H9 (cell line): ENCODE measurements around the gene HIPK2. TPM values are rescaled to one million over a fixed set of nuclear protein-coding genes. Genes with fewer than 3 reads are reported as not detected.

Source experiments
- DNase-seq: peaks from one replicate; pipeline ENCODE4 v3.0.0-alpha.2; 2017
- H2AFZ ChIP-seq: one replicate; pipeline ENCODE4 v1.6.1; 2013; ENCODE audit warnings: mild to moderate bottlenecking, low read length, control low read depth, moderate library complexity
- H2AK5ac ChIP-seq: 2 replicates; pipeline ENCODE4 v1.6.1; 2013; ENCODE audit warnings: low read length, control low read depth, mixed read lengths; ENCODE audit not compliant: insufficient read length
- H2BK120ac ChIP-seq: one replicate; pipeline ENCODE4 v1.6.1; 2013; ENCODE audit warnings: low read depth, mild to moderate bottlenecking, low read length, control low read depth, inconsistent platforms; ENCODE audit not compliant: poor library complexity, severe bottlenecking
- H2BK12ac ChIP-seq: 2 replicates; pipeline ENCODE4 v1.6.1; 2013; ENCODE audit warnings: low read length, control low read depth, mixed read lengths, low read depth; ENCODE audit not compliant: insufficient read length
- H2BK15ac ChIP-seq: 2 replicates; pipeline ENCODE4 v1.6.1; 2013; ENCODE audit warnings: low read depth, low read length, control low read depth
- H2BK20ac ChIP-seq: one replicate; pipeline ENCODE4 v1.6.1; 2013; ENCODE audit warnings: low read depth, mild to moderate bottlenecking, low read length, control low read depth, inconsistent platforms; ENCODE audit not compliant: poor library complexity, severe bottlenecking
- H2BK5ac ChIP-seq: 2 replicates; pipeline ENCODE4 v1.6.1; 2013; ENCODE audit warnings: low read length, control low read depth, mixed read lengths; ENCODE audit not compliant: insufficient read length
- H3K14ac ChIP-seq: 2 replicates; pipeline ENCODE4 v1.6.1; 2013; ENCODE audit warnings: low read length, control low read depth; ENCODE audit not compliant: insufficient read depth
- H3K18ac ChIP-seq: 2 replicates; pipeline ENCODE4 v1.6.1; 2013; ENCODE audit warnings: low read depth, mild to moderate bottlenecking, mixed read lengths, low read length, control low read depth; ENCODE audit not compliant: insufficient read length
- H3K23ac ChIP-seq: 2 replicates; pipeline ENCODE4 v1.6.1; 2013; ENCODE audit warnings: low read length, control low read depth, mixed read lengths, low read depth; ENCODE audit not compliant: insufficient read length
- H3K23me2 ChIP-seq: 2 replicates; pipeline ENCODE4 v1.6.1; 2013; ENCODE audit warnings: low read depth, mild to moderate bottlenecking, mixed read lengths, low read length, control low read depth; ENCODE audit not compliant: insufficient read length, poor library complexity, severe bottlenecking
- H3K27ac ChIP-seq: 2 replicates; pipeline ENCODE4 v1.5.1; 2013; ENCODE audit warnings: low read length, control low read depth, mixed read lengths, low read depth; ENCODE audit not compliant: insufficient read length
- H3K27me3 ChIP-seq: 2 replicates; pipeline ENCODE4 v1.6.1; 2013; ENCODE audit warnings: low read length, control low read depth, inconsistent platforms; ENCODE audit not compliant: insufficient read depth
- H3K4ac ChIP-seq: 2 replicates; pipeline ENCODE4 v1.6.1; 2013; ENCODE audit warnings: low read depth, mild to moderate bottlenecking, control low read depth, inconsistent platforms, low read length, moderate library complexity
- H3K4me1 ChIP-seq: 2 replicates; pipeline ENCODE4 v1.6.1; 2013; ENCODE audit warnings: low read length, control low read depth, inconsistent platforms; ENCODE audit not compliant: insufficient read depth
- H3K4me2 ChIP-seq: 2 replicates; pipeline ENCODE4 v1.6.1; 2013; ENCODE audit warnings: low read length, control low read depth, mixed read lengths; ENCODE audit not compliant: insufficient read length, insufficient read depth
- H3K56ac ChIP-seq: 2 replicates; pipeline ENCODE4 v1.6.1; 2013; ENCODE audit warnings: low read depth, mild to moderate bottlenecking, mixed read lengths, low read length, control low read depth; ENCODE audit not compliant: insufficient read length
- H3K79me1 ChIP-seq: 2 replicates; pipeline ENCODE4 v1.6.1; 2013; ENCODE audit warnings: low read depth, mild to moderate bottlenecking, moderate library complexity, low read length, control low read depth, inconsistent platforms; ENCODE audit not compliant: insufficient read depth, poor library complexity, severe bottlenecking
- H3K79me2 ChIP-seq: 2 replicates; pipeline ENCODE4 v1.6.1; 2013; ENCODE audit warnings: low read length, control low read depth, inconsistent platforms; ENCODE audit not compliant: insufficient read depth
- H3K9ac ChIP-seq: 2 replicates; pipeline ENCODE4 v1.6.1; 2013; ENCODE audit warnings: low read length, control low read depth, mixed read lengths; ENCODE audit not compliant: insufficient read length; ENCODE audit errors: extremely low read depth
- H3K9me3 ChIP-seq: one replicate; pipeline ENCODE4 v1.6.1; 2013; ENCODE audit warnings: low read depth, low read length, inconsistent platforms; ENCODE audit not compliant: control insufficient read depth
- H3T11ph ChIP-seq: one replicate; pipeline ENCODE4 v1.6.1; 2013; ENCODE audit warnings: mild to moderate bottlenecking, low read length, control low read depth, inconsistent platforms
- H4K20me1 ChIP-seq: one replicate; pipeline ENCODE4 v1.6.1; 2013; ENCODE audit not compliant: control insufficient read depth, insufficient read length, insufficient read depth
- H4K5ac ChIP-seq: 2 replicates; pipeline ENCODE4 v1.6.1; 2013; ENCODE audit warnings: low read depth, mild to moderate bottlenecking, mixed read lengths, low read length, control low read depth; ENCODE audit not compliant: insufficient read length
- H4K8ac ChIP-seq: replicated peaks from 2 replicates; pipeline ENCODE4 v1.6.1; 2013; ENCODE audit warnings: low read length, control low read depth, mixed read lengths, low read depth; ENCODE audit not compliant: insufficient read length
- H4K91ac ChIP-seq: 2 replicates; pipeline ENCODE4 v1.6.1; 2013; ENCODE audit warnings: low read depth, mild to moderate bottlenecking, moderate library complexity, mixed read lengths, low read length, control low read depth; ENCODE audit not compliant: insufficient read length
- H3K27ac Mint-ChIP-seq, 3 experiments: 2 replicates in 2 of 3; 3 replicates in 1 of 3; pipeline ENCODE4 v1.8.0; 2020 to 2021; ENCODE audit warnings: mixed read lengths in 3 of 3, mild to moderate bottlenecking in 1 of 3, moderate library complexity in 1 of 3
- H3K27me3 Mint-ChIP-seq: 2 replicates; pipeline ENCODE4 v1.8.0; 2021; ENCODE audit warnings: low read depth, mild to moderate bottlenecking, moderate library complexity, mixed read lengths
- H3K36me3 Mint-ChIP-seq, 3 experiments: 2 replicates in 2 of 3; 3 replicates in 1 of 3; pipeline ENCODE4 v1.8.0; 2020 to 2021; ENCODE audit warnings: low read depth in 3 of 3, mixed read lengths in 3 of 3; ENCODE audit not compliant: insufficient read depth in 1 of 3
- H3K4me1 Mint-ChIP-seq, 2 experiments: 2 replicates each; pipeline ENCODE4 v1.8.0; 2020; ENCODE audit warnings: mixed read lengths in 2 of 2
- H3K4me3 Mint-ChIP-seq, 2 experiments: 2 replicates in 1 of 2; 3 replicates in 1 of 2; pipeline ENCODE4 v1.8.0; 2020 to 2021; ENCODE audit warnings: mild to moderate bottlenecking in 2 of 2, mixed read lengths in 2 of 2, moderate library complexity in 1 of 2
- H3K9me3 Mint-ChIP-seq, 2 experiments: 2 replicates in 1 of 2; 3 replicates in 1 of 2; pipeline ENCODE4 v1.8.0; 2020; ENCODE audit warnings: mild to moderate bottlenecking in 2 of 2, mixed read lengths in 2 of 2, moderate library complexity in 1 of 2
- CTCF ChIP-seq: fragments of 200-600 bp; sonication (generic); conservative IDR thresholded peaks from 3 replicates; pipeline ENCODE4 v1.8.0; 2021; ENCODE audit warnings: antibody characterized with exemption, mild to moderate bottlenecking
- WGBS: extraction: QIAGEN DNeasy Blood & Tissue Kit; methylation state at CpG from one replicate; pipeline ENCODE4 v1.1.7; 2013; ENCODE audit warnings: missing lambda C conversion rate, low lambda C conversion rate, mixed read lengths; ENCODE audit not compliant: insufficient read length; ENCODE audit errors: extremely low coverage; 5-methylcytosine and 5-hydroxymethylcytosine counted together
- total RNA-seq: library from RNA; stranded (reverse); gene quantifications from 2 replicates; pipeline ENCODE4 v1.2.1, GENCODE V29; 2021

The HIPK2 gene
- total RNA-seq, 1 experiment from 2014 or later, result 21.9 TPM

GRCh38 chr7:139540203-139540602, 237.6 kb downstream of the HIPK2 start:
- Histone ChIP-seq H3K4me2 (no peak overlapping the region), H3K27ac (no peak overlapping the region), H3K79me1 (no peaks in the 10 kb centered on the region), H4K8ac (no peak overlapping the region), H3K9ac (no peak overlapping the region), H2AFZ (no peak overlapping the region), H2AK5ac (no peak overlapping the region), H3K18ac (no peak overlapping the region), H3K27me3 (no peaks in the 10 kb centered on the region), H4K20me1 (no peaks in the 10 kb centered on the region), H4K91ac (no peak overlapping the region), H3K4ac (no peak overlapping the region), H3T11ph (no peak overlapping the region), H4K5ac (no peak overlapping the region), H3K9me3 (no peaks in the 10 kb centered on the region), H3K79me2 (no peaks in the 10 kb centered on the region), H3K23me2 (no peaks in the 10 kb centered on the region), H2BK20ac (no peak overlapping the region), H3K14ac (no peak overlapping the region; the same call in 1 of the 2 replicates), H2BK120ac (no peak overlapping the region), H2BK12ac (no peak overlapping the region), H3K23ac (no peak overlapping the region), H2BK5ac (no peak overlapping the region), H3K4me1 (peaks cover 6% of the 10 kb centered on the region; the same call in 1 of the 2 replicates), H3K56ac (no peak overlapping the region), H2BK15ac (no peak overlapping the region)
- WGBS, result no CpG with 5 or more reads among the region's 12 CpGs
- Mint-ChIP-seq H3K27me3 (peaks cover 12% of the 10 kb centered on the region), H3K27ac (no peak overlapping the region), H3K4me3 (no peak overlapping the region), H3K4me1 (peaks cover 28 to 37% of the 10 kb centered on the region in 2 experiments), H3K9me3 (no peaks in the 10 kb centered on the region), H3K36me3 (no peaks in the 10 kb centered on the region; a peak in 1 of 7 replicates)
- no peak for TF ChIP-seq CTCF
- no peak for DNase-seq
